Measurements from ENCODE around the gene SLX4.

- TF ChIP-seq POLR2A (IDR thresholded peaks at IDR 0.05) = no peak
- TF ChIP-seq CTCF (IDR thresholded peaks at IDR 0.05) = no peak
These were observed 11.5 kb downstream of the SLX4 start for GRCh38 chr16:3599922-3600321.

Measured in gastroesophageal sphincter (tissue), 3 donors.